Measurements from ENCODE around the gene INSC. TPM values are rescaled to one million over a fixed set of nuclear protein-coding genes. Genes with fewer than 3 reads are reported as not detected.

The INSC gene
- total and polyA plus RNA-seq, 2 of the 8 experiments (the other 6 are each of a cell fraction or from before 2014, with no cell fraction given) = 0.58 to 0.59 TPM

- TF ChIP-seq CTCF (IDR thresholded peaks at IDR 0.05; ENCODE audit: control extremely low read depth in 1 of 3, insufficient read depth in 1 of 3, low read depth in 1 of 3, low read length in 3 of 3) = no peak
These were observed 3.5 kb upstream of the INSC start (continued) for GRCh38 chr11:15111215-15111614.
